SKM-1 (cell line): ENCODE measurements around the gene FOXO6.

Experiments
- DNase-seq: peaks from one replicate; lab custom pipeline; 2025; ENCODE audit not compliant: unreplicated experiment; lab: John Stamatoyannopoulos, UW

FOXO6 gene

DNA sequence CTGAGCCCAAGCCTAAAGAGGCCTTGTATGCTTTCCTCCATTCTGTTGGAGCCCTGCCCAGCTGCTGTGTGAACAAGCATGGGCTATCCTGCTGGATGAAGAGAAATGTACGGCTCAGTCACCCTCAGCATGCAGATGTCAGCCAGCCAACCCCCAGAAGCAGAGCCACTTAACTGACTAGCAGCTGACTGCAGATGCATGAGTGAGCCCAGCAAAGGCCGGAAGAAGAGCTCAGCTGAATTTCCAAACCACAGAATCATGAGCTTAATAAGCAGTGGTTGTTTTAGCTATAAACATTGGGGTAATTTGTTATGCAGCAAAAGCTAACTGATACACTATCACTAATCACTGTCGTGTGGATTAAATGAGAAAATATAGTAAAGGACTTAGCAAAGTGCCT, 39.0 kb downstream of the FOXO6 start:
- DNase-seq: no peak

DNA sequence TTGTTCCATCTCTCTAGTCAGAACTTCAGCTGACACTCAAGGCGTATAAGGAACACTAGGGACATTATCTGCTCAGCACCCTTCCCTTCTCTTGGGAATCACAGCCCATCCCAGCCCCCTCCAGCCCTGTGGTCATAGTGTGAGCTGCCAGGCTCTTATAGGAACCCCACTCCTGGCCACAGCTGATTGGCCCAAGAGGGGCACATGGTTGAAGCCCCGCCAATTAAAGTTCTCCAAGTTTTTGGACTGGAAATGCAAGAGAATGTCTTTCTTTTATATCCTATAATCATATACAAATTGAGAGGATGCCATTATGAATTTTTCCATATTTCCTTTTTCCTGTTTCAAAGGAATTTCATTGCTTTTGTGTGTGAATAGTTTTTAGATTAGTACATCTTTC, 40.7 kb downstream of the FOXO6 start:
- DNase-seq: no peak

- DNase-seq: no peak
These were observed 43.1 kb downstream of the FOXO6 start for GRCh38 chr1:41404308-41404761.

- DNase-seq: no peak
These were observed 46.5 kb downstream of the FOXO6 start for GRCh38 chr1:41407664-41408252.

DNA sequence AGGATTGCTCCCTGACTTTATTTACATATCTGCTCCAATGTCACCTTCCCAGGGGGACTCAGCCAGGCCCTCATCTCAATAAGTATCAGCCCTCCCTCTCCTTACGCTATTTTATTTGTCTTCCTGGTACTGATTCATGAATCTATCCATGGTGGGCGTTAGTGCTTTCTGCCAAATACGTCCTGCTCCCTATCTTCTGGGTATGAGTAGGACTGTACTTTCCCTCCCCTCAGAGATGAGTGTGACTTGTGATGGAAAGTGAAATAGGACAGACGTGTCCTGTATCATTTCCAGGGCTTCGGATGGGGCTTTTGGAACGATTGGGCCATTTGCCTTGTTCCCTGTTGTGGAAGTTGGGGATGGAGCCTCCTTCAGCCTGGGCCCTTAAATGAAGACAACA, 47.5 kb downstream of the FOXO6 start:
- no peak for DNase-seq

GRCh38 chr1:41409825-41410224, 48.6 kb downstream of the FOXO6 start:
- no peak for DNase-seq

- no peak for DNase-seq
These were observed 49.2 kb downstream of the FOXO6 start for GRCh38 chr1:41410462-41410861.

DNA sequence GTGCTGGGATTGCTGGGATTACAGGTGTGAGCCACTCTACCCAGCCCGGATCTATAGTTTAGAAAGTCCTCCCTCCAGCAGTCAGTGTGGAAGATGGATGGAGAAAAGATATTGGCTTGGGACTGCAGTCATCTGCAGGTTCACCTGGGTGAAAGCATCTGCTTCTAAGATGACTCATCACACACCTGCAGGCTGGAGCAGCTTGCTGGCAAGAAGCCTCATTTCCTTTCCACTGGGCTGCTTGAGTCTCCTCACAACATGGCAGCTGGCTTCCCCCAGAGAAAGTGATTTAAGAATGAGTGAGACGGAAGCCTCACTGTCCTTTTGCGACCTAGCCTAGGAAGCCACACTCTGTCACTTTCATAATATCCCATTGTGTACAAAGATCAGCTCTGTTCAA, 50.0 kb downstream of the FOXO6 start:
- no peak for DNase-seq

- DNase-seq: no peak
These were observed 51.5 kb downstream of the FOXO6 start for GRCh38 chr1:41412748-41413147.

DNA sequence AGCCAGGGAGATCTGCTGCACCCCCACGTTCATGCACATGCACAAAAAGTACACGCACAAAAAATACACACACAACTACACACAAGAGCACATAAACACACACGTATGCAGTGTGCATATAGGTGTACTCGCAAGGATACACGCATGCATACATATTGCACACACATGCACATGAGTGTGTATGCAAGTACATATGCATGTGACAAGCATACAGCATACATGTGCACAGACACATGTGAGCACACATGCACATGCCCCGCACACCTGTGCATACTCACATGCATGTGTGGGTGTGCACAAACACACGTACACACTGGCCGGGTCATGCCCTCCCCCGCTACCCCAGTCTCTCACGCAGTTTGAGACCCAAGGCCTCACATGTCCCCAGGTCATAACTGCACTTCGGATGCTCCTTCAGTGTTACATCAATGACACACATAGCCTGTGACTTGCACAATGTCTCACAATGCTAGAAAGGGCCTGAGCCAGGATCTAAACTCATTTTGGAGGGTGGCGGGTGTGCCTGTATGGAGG, 52.6 kb downstream of the FOXO6 start:
- DNase-seq: no peak

- no peak for DNase-seq
These were observed 53.1 kb downstream of the FOXO6 start for GRCh38 chr1:41414296-41414695.

DNA sequence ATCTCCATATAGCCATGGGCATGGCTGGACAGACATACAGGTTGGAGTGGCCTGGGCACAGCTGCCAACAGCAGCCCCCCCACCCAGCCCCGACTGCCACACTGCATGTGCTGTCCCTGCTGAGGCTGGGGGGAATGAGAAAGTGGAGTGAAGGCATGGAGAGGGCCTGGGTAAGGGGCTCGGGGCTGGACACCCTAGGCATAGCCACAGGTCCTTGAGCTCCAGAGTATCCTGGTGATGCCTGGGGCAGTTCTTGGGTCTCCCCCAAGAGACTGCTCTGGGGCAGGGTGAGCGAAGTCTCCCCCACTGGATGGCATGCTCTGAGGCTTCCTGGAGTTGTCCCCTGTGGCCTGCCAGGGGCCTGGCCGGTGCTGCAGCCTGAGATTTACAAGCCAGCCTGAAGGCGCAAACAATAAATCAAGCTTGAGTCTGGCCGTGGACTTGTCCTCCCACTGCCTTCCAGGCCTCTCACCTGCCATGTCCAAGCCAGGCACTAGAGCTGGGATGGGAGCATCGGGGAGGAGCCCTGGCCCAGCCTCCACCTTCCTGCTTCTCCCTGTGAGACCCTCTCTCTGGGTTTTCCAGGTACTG, 53.6 kb downstream of the FOXO6 start:
- no peak for DNase-seq

DNA sequence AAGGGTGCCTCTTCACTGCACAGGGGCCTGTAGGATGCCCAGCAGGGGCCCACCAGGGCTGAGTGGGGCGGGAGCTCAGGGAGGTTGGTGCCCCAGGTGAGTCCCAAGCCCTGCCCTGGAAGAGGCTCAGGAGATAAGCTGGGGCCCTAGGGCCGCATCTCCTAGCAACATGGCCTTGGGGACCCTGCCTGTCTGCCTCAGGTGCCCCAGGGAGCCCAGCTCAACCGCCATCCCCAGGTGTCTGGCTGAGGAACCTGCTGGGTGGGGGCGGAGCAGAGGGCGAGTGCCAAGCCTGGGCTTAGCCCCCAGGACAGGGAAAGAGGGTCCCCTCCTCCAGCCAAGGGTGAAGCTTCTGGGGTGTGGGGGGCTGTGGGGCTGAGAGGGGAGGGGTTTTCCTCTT, 54.8 kb downstream of the FOXO6 start:
- no peak for DNase-seq

- peak; percentile 69 for DNase-seq
These were observed 55.5 kb downstream of the FOXO6 start for GRCh38 chr1:41416552-41417334.

DNA sequence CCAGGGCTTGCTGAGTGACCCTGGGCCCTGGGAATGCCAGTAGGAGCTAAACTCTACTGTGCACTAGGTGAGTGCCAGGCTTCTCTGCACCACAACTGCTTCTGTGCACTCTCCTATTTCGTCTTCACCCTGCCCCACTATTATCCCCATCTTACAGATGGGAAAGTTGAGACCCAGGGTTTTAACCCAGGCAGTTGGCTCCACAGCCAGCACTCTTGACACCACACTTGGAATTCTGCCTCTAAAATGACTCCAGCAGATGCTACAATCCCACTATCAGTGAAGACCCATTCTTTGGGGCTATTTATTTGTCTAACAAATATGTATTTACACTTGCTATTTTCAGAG, 56.1 kb downstream of the FOXO6 start:
- no peak for DNase-seq

DNA sequence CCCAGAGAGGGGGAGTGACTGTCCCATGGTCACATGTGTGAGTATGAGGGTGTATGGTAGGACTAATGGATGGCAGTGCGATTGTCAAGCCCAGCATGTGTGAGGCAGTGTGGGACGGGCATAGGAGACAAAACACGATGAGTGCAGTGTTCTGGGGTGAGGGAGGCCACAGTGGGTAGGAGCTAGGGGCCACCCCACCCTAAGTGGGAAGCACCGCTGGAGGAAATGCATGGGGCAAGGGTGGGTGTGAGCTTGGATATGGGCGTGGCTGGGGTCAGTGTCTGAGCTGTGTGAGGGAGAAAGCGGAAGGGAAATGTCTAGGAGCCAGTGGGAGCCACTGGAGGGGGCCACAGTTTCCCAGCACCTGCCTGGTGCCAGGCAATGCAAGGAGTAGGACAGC, 56.5 kb downstream of the FOXO6 start:
- DNase-seq: no peak

DNA sequence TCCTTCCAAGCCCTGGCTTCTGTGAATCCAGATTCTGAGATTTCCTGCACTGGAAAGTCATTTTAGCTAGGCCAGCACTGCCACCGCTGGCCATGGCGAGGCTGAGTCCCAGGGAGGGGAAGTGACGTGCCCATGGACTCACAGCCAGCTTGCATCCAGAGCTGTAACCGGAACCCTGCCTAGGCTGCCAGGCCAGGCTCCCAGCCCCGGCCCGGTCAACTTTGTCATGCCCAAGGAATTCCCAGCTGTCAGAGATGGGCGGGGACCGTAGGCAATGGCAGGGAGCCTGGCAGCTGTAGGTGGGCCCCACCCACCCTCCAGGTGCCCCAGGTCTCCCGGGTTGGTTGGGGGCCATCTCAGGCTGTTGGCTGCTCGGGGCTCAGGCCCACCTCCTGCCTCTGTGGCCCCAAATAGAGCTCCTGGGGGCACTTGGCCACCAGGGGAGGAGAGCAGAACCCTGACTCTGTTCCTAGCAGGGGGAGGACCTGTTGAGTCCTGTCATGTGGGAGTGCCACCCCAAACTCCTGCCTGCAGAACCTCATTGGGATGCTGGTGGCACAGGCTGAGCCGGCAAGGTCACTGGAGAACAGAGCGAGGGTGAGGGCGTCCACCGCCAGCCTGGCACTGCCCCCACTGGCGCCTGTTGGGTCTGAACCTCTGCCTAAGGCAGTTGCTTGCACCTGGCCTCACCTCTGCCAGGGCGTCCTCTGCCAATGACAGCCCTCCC, 57.8 kb downstream of the FOXO6 start:
- DNase-seq: no peak

DNA sequence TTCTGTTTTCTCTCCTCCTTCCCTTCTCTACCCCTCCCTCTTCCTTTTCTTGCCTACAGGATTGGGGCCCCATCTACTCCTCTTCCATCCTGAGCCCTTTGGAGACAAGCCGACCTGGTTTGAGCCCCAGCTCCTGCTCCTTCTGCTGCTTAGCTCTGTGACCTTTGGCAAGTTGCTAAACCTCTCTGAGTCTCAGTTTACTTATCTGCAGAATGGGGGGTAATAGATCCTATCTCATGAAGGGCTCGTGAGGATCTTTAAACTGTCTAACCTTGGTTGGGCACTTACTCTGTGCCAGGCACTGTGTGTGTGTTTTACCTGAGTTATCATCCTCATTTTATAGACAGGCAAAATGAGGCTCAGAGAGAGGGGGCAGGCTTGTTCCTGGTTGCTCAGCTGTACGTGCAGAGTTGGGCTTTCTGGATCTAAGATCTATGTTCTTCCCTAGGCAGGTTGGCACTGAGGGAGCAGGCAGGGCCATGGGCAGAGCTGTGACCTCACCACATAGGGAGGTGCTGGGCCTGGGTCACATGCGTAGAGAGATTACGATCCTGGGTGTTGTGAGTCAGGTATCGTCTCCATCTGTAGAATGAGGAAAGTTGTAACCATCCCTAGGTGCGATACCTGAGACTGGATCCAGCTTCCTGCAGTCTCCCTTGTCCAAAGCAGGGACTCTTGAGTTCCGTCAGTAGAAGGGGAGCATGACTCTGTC, 58.5 kb downstream of the FOXO6 start:
- no peak for DNase-seq

GRCh38 chr1:41420351-41420750, 59.1 kb downstream of the FOXO6 start:
- DNase-seq: no peak

GRCh38 chr1:41420860-41421259, 59.6 kb downstream of the FOXO6 start:
- DNase-seq: no peak

DNA sequence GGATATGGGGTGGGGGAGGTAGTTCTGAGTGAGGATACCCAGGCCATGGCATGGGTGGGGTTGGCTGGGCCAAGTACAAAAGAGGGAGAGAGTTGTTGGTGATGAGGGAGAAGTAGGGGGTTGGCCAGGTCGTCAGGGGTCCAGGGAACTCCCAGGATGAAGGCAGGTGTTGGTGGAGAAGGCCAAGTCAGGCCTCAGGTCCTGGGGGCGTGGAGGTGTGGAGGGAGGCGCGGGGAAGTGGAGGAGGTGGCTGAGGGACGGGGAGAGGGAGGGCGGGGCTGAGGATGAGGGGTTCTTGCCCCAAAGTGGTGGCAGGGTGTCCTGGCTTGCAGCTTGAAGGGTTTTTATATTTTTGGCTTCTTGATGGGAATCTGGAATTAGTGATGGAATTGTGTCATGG, 61.1 kb downstream of the FOXO6 start:
- DNase-seq: no peak
